SK-N-SH (cell line): ENCODE data around the gene MAP2K5. TPM values are rescaled to one million over a fixed set of nuclear protein-coding genes. Genes with fewer than 3 reads are reported as not detected.

Experiments
- CTCF ChIA-PET: fragments of 300-600, 350-600 bp; formaldehyde crosslinking; extraction: SDS; loops from one replicate; lab custom pipeline; 2021; lab: Yijun Ruan, JAX
- POLR2A ChIA-PET: fragments of 350-600 bp; sonication (Branson Sonifier 250); formaldehyde crosslinking; extraction: SDS; loops from one replicate; lab custom pipeline; 2020; ENCODE audit warnings: antibody characterized with exemption, inconsistent platforms; lab: Yijun Ruan, JAX
- DNase-seq: peaks from one replicate; pipeline ENCODE4 v3.0.0; 2012
- H2AFZ ChIP-seq: fragments of 200-600 bp; sonication (generic); 2 replicates; pipeline ENCODE4 v1.8.1; 2016; ENCODE audit warnings: antibody characterized with exemption, mild to moderate bottlenecking, low read depth
- H3F3A ChIP-seq: fragments of 200-600 bp; sonication (generic); replicated peaks from 2 replicates; pipeline ENCODE3; 2016; ENCODE audit warnings: antibody characterized with exemption, mild to moderate bottlenecking; ENCODE audit not compliant: insufficient read depth
- H3K27ac ChIP-seq, 2 experiments: fragments of 200-500 bp in 1 of 2; fragments of 200-600 bp in 1 of 2; sonication (Bioruptor generic) in 1 of 2; sonication (generic), shearing (Covaris generic) in 1 of 2; 2 replicates each; pipeline versions ENCODE4 v1.5.1 to v1.6.1; 2014 to 2016; ENCODE audit warnings: low read depth in 2 of 2, inconsistent platforms in 1 of 2, low read length in 1 of 2, mild to moderate bottlenecking in 1 of 2, mixed read lengths in 1 of 2
- H3K27me3 ChIP-seq: fragments of 200-600 bp; sonication (generic), shearing (Covaris generic); 2 replicates; pipeline ENCODE4 v1.6.1; 2016; ENCODE audit warnings: mixed run types; ENCODE audit not compliant: insufficient read depth
- H3K36me3 ChIP-seq, 2 experiments: fragments of 200-500 bp in 1 of 2; fragments of 200-600 bp in 1 of 2; sonication (Bioruptor generic) in 1 of 2; sonication (generic) in 1 of 2; replicated peaks in 1 of 2; 2 replicates each; pipeline versions ENCODE3 to v1.5.1; 2014 to 2016; ENCODE audit warnings: low read length in 1 of 2, mild to moderate bottlenecking in 1 of 2; ENCODE audit not compliant: insufficient read depth in 2 of 2, control insufficient read depth in 1 of 2
- H3K4me1 ChIP-seq, 2 experiments: fragments of 200-500 bp in 1 of 2; fragments of 200-600 bp in 1 of 2; sonication (Bioruptor generic) in 1 of 2; sonication (generic), shearing (Covaris generic) in 1 of 2; 2 replicates each; pipeline versions ENCODE4 v1.5.1 to v1.6.1; 2014 to 2016; ENCODE audit warnings: low read depth in 1 of 2, low read length in 1 of 2, mixed run types in 1 of 2; ENCODE audit not compliant: insufficient read depth in 2 of 2, control insufficient read depth in 1 of 2
- H3K4me2 ChIP-seq: fragments of 200-600 bp; sonication (generic), shearing (Covaris generic); 2 replicates; pipeline ENCODE4 v1.6.1; 2017; ENCODE audit warnings: mixed run types
- H3K4me3 ChIP-seq, 2 experiments: fragments of 200-500 bp in 1 of 2; fragments of 200-600 bp in 1 of 2; sonication (Bioruptor generic) in 1 of 2; sonication (generic), shearing (Covaris generic) in 1 of 2; 2 replicates each; pipeline versions ENCODE4 v1.5.1 to v1.8.1; 2014 to 2016; ENCODE audit warnings: low read depth in 2 of 2, inconsistent platforms in 1 of 2, low read length in 1 of 2, mild to moderate bottlenecking in 1 of 2, mixed read lengths in 1 of 2, moderate library complexity in 1 of 2
- H3K79me2 ChIP-seq: fragments of 200-600 bp; sonication (generic); 2 replicates; pipeline ENCODE4 v1.8.1; 2017; ENCODE audit warnings: mild to moderate bottlenecking; ENCODE audit not compliant: insufficient read depth
- H3K9ac ChIP-seq: fragments of 200-600 bp; sonication (generic); 2 replicates; pipeline ENCODE4 v1.6.1; 2017; ENCODE audit warnings: mixed run types
- H3K9me2 ChIP-seq: fragments of 200-600 bp; sonication (generic); 2 replicates; pipeline ENCODE4 v1.6.1; 2017; ENCODE audit warnings: mixed run types
- H3K9me3 ChIP-seq: fragments of 200-600 bp; sonication (generic); 2 replicates; pipeline ENCODE4 v1.6.1; 2017; ENCODE audit warnings: mixed run types, mild to moderate bottlenecking, moderate library complexity
- H4K20me1 ChIP-seq: fragments of 200-600 bp; sonication (generic); 2 replicates; pipeline ENCODE4 v1.6.1; 2017; ENCODE audit warnings: mild to moderate bottlenecking, mixed run types; ENCODE audit not compliant: insufficient read depth
- ELF1 ChIP-seq: IDR thresholded peaks from 2 replicates; pipeline ENCODE4 v1.4.0; 2012
- EP300 ChIP-seq, 2 experiments: IDR thresholded peaks; 2 replicates each; pipeline versions ENCODE4 v1.4.0 to v1.6.1; 2012; ENCODE audit warnings: borderline replicate concordance in 1 of 2, low read depth in 1 of 2, low read length in 1 of 2
- EZH2phosphoT487 ChIP-seq: fragments of 200-600 bp; sonication (generic); IDR thresholded peaks from 2 replicates; pipeline ENCODE4 v1.6.1; 2017; ENCODE audit warnings: low read depth, mixed run types, mild to moderate bottlenecking, antibody characterized with exemption, moderate library complexity, borderline replicate concordance
- FOSL2 ChIP-seq: IDR thresholded peaks from 2 replicates; pipeline ENCODE4 v1.4.0; 2012; ENCODE audit warnings: low read depth, mild to moderate bottlenecking, moderate library complexity, borderline replicate concordance
- FOXJ3 ChIP-seq: sonication (generic); formaldehyde crosslinking; IDR thresholded peaks from 2 replicates; pipeline ENCODE4 v1.5.1; 2020; ENCODE audit warnings: mild to moderate bottlenecking, missing genetic modification reagents
- FOXM1 ChIP-seq: IDR thresholded peaks from 2 replicates; pipeline ENCODE4 v1.4.0; 2012; ENCODE audit warnings: low read depth, mild to moderate bottlenecking
- GABPA ChIP-seq: IDR thresholded peaks from 2 replicates; pipeline ENCODE4 v1.4.0; 2012; ENCODE audit warnings: low read depth, mild to moderate bottlenecking
- GATA2 ChIP-seq: sonication (generic); formaldehyde crosslinking; IDR thresholded peaks from 2 replicates; pipeline ENCODE4 v1.5.0; 2020; ENCODE audit warnings: mild to moderate bottlenecking, missing genetic modification reagents
- JUND ChIP-seq: IDR thresholded peaks from 2 replicates; pipeline ENCODE4 v1.4.0; 2012
- MAX ChIP-seq: IDR thresholded peaks from 2 replicates; pipeline ENCODE4 v1.4.0; 2012; ENCODE audit warnings: low read depth
- MXI1 ChIP-seq: IDR thresholded peaks from 2 replicates; pipeline ENCODE4 v1.6.1; 2012; ENCODE audit warnings: mild to moderate bottlenecking, low read depth, low read length, improper control_type of control experiment
- NRF1 ChIP-seq: IDR thresholded peaks from 2 replicates; pipeline ENCODE4 v1.6.1; 2012; ENCODE audit warnings: low read depth, mild to moderate bottlenecking, low read length
- PBX3 ChIP-seq: IDR thresholded peaks from 2 replicates; pipeline ENCODE4; 2012
- REST ChIP-seq: IDR thresholded peaks from 2 replicates; pipeline ENCODE4 v1.6.1; 2012; ENCODE audit warnings: mild to moderate bottlenecking, low read depth, low read length, moderate library complexity
- RFX5 ChIP-seq: IDR thresholded peaks from 2 replicates; pipeline ENCODE4 v1.6.1; 2012; ENCODE audit warnings: mild to moderate bottlenecking, improper control_type of control experiment, low read length
- TCF12 ChIP-seq: IDR thresholded peaks from 2 replicates; pipeline ENCODE4 v1.4.0; 2012
- TEAD4 ChIP-seq: IDR thresholded peaks from 2 replicates; pipeline ENCODE4 v1.4.0; 2012; ENCODE audit warnings: mild to moderate bottlenecking, borderline replicate concordance; ENCODE audit not compliant: insufficient read depth
- USF1 ChIP-seq: IDR thresholded peaks from 2 replicates; pipeline ENCODE4 v1.4.0; 2012; ENCODE audit warnings: low read depth, borderline replicate concordance
- USF2 ChIP-seq: fragments of 150-350 bp; IDR thresholded peaks from 2 replicates; pipeline ENCODE4 v1.6.1; 2017; ENCODE audit warnings: antibody characterized with exemption, low read length, low read depth, borderline replicate concordance
- YY1 ChIP-seq: IDR thresholded peaks from 2 replicates; pipeline ENCODE4 v1.4.0; 2012; ENCODE audit warnings: low read depth, mild to moderate bottlenecking
- WGBS: methylation state at CpG from one replicate; pipeline ENCODE4 v1.1.6; 2017; ENCODE audit warnings: low lambda C conversion rate; 5-methylcytosine and 5-hydroxymethylcytosine counted together
- polyA plus RNA-seq, 3 experiments: library from polyadenylated mRNA; depleted of rRNA; stranded (reverse); fragments of >200 nt; gene quantifications; 2 replicates each; pipeline ENCODE4 v1.2.3, GENCODE V29; 2012

Gene MAP2K5
- polyA plus RNA-seq, 1 of the 3 experiments (the other 2 are of a cell fraction) = 6.2 TPM

GRCh38 chr15:67618297-67618696, 75.8 kb downstream of the MAP2K5 start (continued):
- TF ChIP-seq REST = no peak
- TF ChIP-seq EP300 (IDR thresholded peaks at IDR 0.05; ENCODE audit: borderline replicate concordance in 1 of 2, low read depth in 1 of 2, low read length in 1 of 2) = peak in 1 of 2 experiments; percentile 78; a peak in 2 of 4 replicates
- TF ChIP-seq NRF1 = no peak
- TF ChIP-seq ELF1 = no peak
- TF ChIP-seq RFX5 = no peak
- peak; percentile 83 for TF ChIP-seq GATA2 (CRISPR knock-in tag)
- no peak for TF ChIP-seq FOSL2
- no peak for TF ChIP-seq FOXJ3 (CRISPR knock-in tag)

GRCh38 chr15:67622110-67622509, 79.6 kb downstream of the MAP2K5 start:
- DNase-seq = no peak
- POLR2A ChIA-PET = no interaction called here
- H3K36me3 ChIP-seq = peaks cover 0 to 3% of the 10 kb centered on the region in 2 experiments
- no peak overlapping the region for H3K4me3 ChIP-seq
- 96% methylated on average over 2 of the region's 2 CpGs for WGBS
- no peaks in the 10 kb centered on the region for H3F3A ChIP-seq
- peaks cover 0 to 13% of the 10 kb centered on the region in 2 experiments; a peak in 2 of 4 replicates for H3K4me1 ChIP-seq
- H3K27me3 ChIP-seq = no peaks in the 10 kb centered on the region
- TF ChIP-seq TCF12 (no peak), YY1 (no peak), MXI1 (no peak), USF1 (no peak), EP300 (IDR thresholded peaks at IDR 0.05; ENCODE audit: borderline replicate concordance in 1 of 2, low read depth in 1 of 2, low read length in 1 of 2) (no peak), TEAD4 (no peak), JUND (no peak), GABPA (no peak), EZH2phosphoT487 (no peak), PBX3 (no peak), REST (no peak), FOXM1 (no peak), USF2 (no peak), MAX (no peak)
- CTCF ChIA-PET = no interaction called here
- no peak overlapping the region for H3K9ac ChIP-seq
- H4K20me1 ChIP-seq = no peaks in the 10 kb centered on the region
- H3K79me2 ChIP-seq = no peaks in the 10 kb centered on the region; the same call in 1 of the 2 replicates
- H3K9me3 ChIP-seq = no peaks in the 10 kb centered on the region
- H3K4me2 ChIP-seq = no peak overlapping the region
- H2AFZ ChIP-seq = no peak overlapping the region
- H3K9me2 ChIP-seq = no peaks in the 10 kb centered on the region
- H3K27ac ChIP-seq = no peak overlapping the region
